HG03571 (cell line): ENCODE measurements around the gene SOX5.
"Not testable (repeated sequence)": the region's sequence is repeated elsewhere in the genome, so short reads cannot be mapped to it uniquely, and the experiment has no call there.

ENCODE experiments used
- ATAC-seq: cut with Tn5 transposase; IDR thresholded peaks from one replicate; pipeline ENCODE4 v1.9.1; 2021; ENCODE audit not compliant: unreplicated experiment

Gene SOX5

GRCh38 chr12:23847857-23848256 is 101.6 kb downstream of the SOX5 start:
- no peak for ATAC-seq

DNA sequence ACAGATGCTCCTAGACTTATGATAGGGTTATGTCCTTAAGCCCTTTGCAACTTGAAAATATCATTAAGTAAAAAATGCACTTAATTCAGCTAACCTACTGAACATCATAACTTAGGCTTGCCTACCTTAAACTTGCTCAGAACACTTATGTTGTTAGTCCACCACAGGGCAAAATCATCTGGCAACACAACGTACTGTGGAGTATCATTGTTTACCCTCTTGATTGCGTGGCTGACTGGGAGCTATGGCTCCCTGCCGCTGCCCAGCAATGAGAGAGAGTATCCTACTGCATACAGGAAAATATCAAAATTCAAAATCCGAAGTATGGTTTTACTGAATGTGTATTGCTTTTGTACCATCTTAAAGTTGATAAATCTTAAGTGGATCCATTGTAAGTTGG is 105.5 kb downstream of the SOX5 start:
- ATAC-seq: no peak

GRCh38 chr12:23834076-23834475 is 115.4 kb downstream of the SOX5 start:
- ATAC-seq: no peak

- no peak for ATAC-seq
Measured at GRCh38 chr12:23831739-23832138, 117.7 kb downstream of the SOX5 start.

- ATAC-seq: no peak
Measured at GRCh38 chr12:23830210-23830609, 119.3 kb downstream of the SOX5 start.

GRCh38 chr12:23827353-23827752 is 122.1 kb downstream of the SOX5 start:
- ATAC-seq: no peak

- not testable (repeated sequence) for ATAC-seq
Measured at GRCh38 chr12:23825124-23825523, 124.3 kb downstream of the SOX5 start.

DNA sequence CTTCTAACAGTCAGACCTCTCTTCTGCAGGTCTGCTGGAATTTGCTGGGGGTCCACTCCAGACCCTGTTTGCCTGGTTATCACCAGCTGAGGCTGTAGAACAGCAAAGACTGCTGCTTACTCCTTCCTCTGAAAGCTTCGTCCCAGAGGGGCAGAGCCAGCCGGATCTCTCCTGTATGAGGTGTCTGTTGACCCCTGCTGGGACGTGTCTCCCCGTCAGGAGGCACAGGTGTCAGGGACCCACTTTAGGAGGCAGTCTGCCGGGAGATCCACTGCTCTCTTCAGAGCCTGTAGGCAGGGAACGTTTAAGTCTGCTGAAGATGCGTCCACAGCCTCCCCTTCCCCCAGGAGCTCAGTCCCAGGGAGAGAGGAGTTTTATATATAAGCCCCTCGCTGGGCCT is 125.1 kb downstream of the SOX5 start:
- ATAC-seq: no peak

DNA sequence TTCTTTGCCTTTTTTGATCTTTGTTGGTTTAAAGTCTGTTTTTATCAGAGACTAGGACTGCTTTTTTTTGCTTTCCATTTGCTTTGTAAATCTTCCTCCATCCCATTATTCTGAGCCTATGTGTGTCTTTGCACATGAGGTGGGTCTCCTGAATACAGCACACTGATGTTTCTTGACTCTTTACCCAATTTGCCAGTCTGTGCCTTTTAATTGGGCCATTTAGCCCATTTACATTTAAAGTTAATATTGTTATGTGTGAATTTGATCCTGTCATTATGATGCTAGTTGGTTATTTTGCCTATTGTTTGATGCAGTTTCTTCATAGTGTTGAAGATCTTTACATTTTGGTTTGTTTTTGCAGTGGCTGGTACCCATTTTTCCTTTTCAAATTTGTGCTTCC is 126.6 kb downstream of the SOX5 start:
- not testable (repeated sequence) for ATAC-seq

GRCh38 chr12:23817345-23817744 is 132.1 kb downstream of the SOX5 start:
- ATAC-seq: no peak

- no peak for ATAC-seq
Measured at GRCh38 chr12:23816394-23816851, 133.0 kb downstream of the SOX5 start.

DNA sequence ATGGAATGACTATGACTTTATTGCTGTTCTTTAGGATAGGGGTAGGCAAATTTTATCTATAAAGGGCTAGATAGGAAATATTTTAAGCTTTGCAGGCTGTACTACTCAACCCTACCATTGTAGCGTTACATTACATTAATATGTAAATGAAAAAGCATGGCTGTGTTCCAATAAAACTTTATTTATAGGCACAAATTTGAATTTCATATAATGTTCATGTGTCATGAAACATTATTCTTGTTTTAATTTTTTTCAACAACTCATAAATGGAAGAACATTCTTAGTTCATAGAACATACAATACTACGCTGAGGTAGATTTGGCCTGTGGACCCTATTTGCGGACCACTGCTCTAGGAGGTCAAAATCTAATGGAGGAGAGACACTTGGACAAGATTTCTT is 133.7 kb downstream of the SOX5 start:
- no peak for ATAC-seq

GRCh38 chr12:23813206-23813605 is 136.3 kb downstream of the SOX5 start:
- no peak for ATAC-seq

- no peak for ATAC-seq
Measured at GRCh38 chr12:23810329-23810902, 139.1 kb downstream of the SOX5 start.

GRCh38 chr12:23803540-23803939 is 145.9 kb downstream of the SOX5 start:
- ATAC-seq: no peak

DNA sequence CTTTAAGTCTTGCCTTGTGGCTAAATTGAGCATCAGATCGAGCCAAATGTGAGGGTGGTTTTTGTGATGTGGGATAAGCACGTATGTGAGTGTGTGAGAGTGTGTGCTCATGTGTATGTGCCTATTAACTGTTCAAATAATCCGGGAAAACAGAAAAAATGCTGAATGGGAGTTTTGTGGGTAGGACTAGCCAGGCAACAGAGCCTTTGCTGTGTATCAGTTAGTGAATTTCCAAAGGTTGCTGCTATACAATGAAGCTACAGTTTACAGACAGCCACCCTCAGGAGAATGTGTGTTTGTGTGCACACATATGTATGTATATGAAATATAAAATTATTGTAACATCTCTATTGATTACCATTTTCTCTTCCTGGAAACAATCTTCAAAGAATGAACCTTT is 154.0 kb downstream of the SOX5 start:
- no peak for ATAC-seq

DNA sequence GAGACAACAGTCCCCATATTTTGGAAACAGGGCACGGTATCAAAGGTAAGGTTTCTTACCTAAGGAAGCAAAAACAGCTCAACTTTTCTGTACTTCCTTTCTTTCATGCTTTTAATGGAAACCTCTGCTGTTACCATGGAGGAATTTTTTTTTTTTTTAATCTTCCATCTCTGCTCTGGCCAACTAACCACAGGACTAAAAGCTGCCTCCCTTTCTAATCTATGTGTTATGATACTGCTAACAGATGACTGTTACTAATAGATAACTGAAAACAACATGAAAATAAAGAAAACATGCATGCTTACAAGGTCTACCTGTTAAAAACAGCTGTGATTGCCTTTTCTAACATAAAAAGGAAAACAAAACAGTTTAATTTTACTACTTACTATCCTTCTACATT is 168.4 kb downstream of the SOX5 start:
- ATAC-seq: no peak

DNA sequence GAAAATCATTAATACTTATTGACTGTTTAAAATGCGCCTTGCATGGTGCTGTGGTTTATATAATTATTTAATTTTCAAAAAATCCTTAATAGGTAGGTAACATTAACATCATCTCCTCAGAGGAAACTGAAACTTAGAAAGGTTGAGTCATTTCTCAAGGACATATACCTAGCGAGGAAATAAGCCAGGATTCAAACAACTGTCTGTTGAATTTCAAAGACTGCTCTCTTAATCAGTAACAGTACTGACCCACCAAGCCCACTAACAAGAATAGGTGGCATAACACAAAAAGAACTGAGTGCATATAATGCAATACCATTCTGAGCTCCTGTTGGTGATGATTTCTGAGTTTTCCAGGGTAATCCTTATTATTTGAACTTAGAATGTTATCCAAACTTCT is 174.3 kb downstream of the SOX5 start:
- no peak for ATAC-seq

- ATAC-seq: no peak
Measured at GRCh38 chr12:23771240-23771949, 178.1 kb downstream of the SOX5 start.

GRCh38 chr12:23770202-23770938 is 179.1 kb downstream of the SOX5 start:
- no peak for ATAC-seq

- no peak for ATAC-seq
Measured at GRCh38 chr12:23767834-23768233, 181.6 kb downstream of the SOX5 start.

GRCh38 chr12:23763724-23764123 is 185.7 kb downstream of the SOX5 start:
- ATAC-seq: no peak
